Right atrium auricular region (tissue), 2 donors: ENCODE data around the gene NKAIN4. TPM values are rescaled to one million over a fixed set of nuclear protein-coding genes. Genes with fewer than 3 reads are reported as not detected.

Experiments used
- DNase-seq: peaks from one replicate; pipeline ENCODE4 v3.0.0-alpha.2; 2019; ENCODE audit warnings: low spot score
- H3K27ac ChIP-seq, 2 donors: fragments of 200-600 bp; sonication (generic); 1 replicate in 1 of 2; 2 replicates in 1 of 2; pipeline ENCODE4 v1.5.1; 2016 to 2019
- H3K27me3 ChIP-seq, 2 donors: fragments of 200-600 bp; sonication (generic); one replicate each; pipeline versions ENCODE4 v1.5.1 to v1.6.0; 2017 to 2019
- H3K36me3 ChIP-seq: fragments of 200-600 bp; sonication (generic); one replicate; pipeline ENCODE4 v1.5.1; 2016
- H3K4me1 ChIP-seq, 2 donors: fragments of 200-600 bp; sonication (generic); one replicate each; pipeline versions ENCODE4 v1.5.1 to v1.6.0; 2017 to 2019
- H3K4me3 ChIP-seq, 2 donors: fragments of 200-600 bp; sonication (generic); 1 replicate in 1 of 2; 2 replicates in 1 of 2; pipeline ENCODE4 v1.5.1; 2017 to 2019; ENCODE audit warnings: mild to moderate bottlenecking in 1 of 2, moderate library complexity in 1 of 2
- H3K9me3 ChIP-seq, 2 donors: fragments of 200-600 bp; sonication (generic); one replicate each; pipeline ENCODE4 v1.5.1; 2019
- CTCF ChIP-seq, 2 donors: fragments of 200-600 bp; sonication (generic); IDR thresholded peaks; one replicate each; pipeline ENCODE4 v1.5.1; 2019; ENCODE audit warnings: antibody characterized with exemption in 2 of 2
- total RNA-seq, 2 donors: library from RNA; depleted of rRNA; stranded (reverse); fragments of >200 nt; gene quantifications; one replicate each; pipeline ENCODE4 v1.1.0, GENCODE V29; 2016

NKAIN4 gene
- total RNA-seq, 2 donors from 2014 or later, result not detected

DNA sequence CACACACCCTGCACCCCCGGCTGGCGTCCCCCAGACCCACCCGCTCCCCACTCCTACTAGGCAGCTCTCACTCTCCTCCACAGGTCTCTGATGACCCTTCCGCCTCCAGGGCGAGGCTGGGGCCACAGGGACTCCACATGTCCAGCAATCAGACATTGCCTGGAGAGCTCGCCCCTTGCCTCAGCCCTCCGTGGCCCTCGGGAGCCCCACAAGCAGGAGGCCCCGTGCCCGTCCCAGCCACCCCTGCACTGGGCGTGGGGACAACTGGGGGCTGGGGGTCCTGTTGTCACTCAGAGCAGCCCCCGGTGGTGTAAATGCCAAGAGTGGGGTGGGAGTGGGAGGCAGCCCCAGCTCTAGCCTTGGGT is 40.3 kb upstream of the NKAIN4 start:
- TF ChIP-seq CTCF (IDR thresholded peaks at IDR 0.05), result no peak
- DNase-seq, result no peak

GRCh38 chr20:63293871-63294535 is 39.7 kb upstream of the NKAIN4 start:
- peaks cover 4 to 26% of the 10 kb centered on the region in 2 donors for H3K27me3 ChIP-seq
- no peak for TF ChIP-seq CTCF (IDR thresholded peaks at IDR 0.05)
- DNase-seq, result no peak

More for the DNA sequence above, 40.3 kb upstream of the NKAIN4 start:
- peaks cover 0 to 13% of the 10 kb centered on the region in 2 donors for H3K4me1 ChIP-seq
- H3K27me3 ChIP-seq, result peaks cover 4 to 26% of the 10 kb centered on the region in 2 donors
- H3K27ac ChIP-seq, result no peak overlapping the region
- no peak overlapping the region for H3K4me3 ChIP-seq
- no peaks in the 10 kb centered on the region for H3K9me3 ChIP-seq
- no peaks in the 10 kb centered on the region for H3K36me3 ChIP-seq

DNA sequence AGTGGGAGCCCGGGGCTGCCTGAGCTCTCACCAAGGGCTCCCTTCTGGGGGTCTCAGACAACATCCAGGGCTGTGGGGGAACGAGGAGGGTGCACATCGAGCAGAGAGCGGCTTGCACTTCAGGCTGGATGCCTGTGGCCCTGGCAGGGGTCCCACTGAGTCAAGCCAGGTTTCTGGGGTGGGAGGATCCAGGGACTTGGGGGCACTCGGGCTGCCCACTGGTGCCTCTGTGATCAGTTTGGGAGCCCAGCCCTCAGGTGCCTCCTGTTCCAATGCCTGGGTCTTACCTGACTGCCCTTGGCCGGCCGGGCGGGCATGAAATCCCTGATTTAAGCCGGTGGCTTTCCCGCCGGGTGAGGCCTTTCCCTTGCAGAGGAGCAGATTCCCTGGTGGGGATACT is 39.2 kb upstream of the NKAIN4 start:
- H3K27me3 ChIP-seq, result peaks cover 4 to 26% of the 10 kb centered on the region in 2 donors
- TF ChIP-seq CTCF (IDR thresholded peaks at IDR 0.05), result no peak
- H3K9me3 ChIP-seq, result no peaks in the 10 kb centered on the region
- no peak overlapping the region for H3K4me3 ChIP-seq
- no peak for DNase-seq
- peaks cover 0 to 13% of the 10 kb centered on the region in 2 donors for H3K4me1 ChIP-seq
- H3K27ac ChIP-seq, result no peak overlapping the region
- H3K36me3 ChIP-seq, result peaks cover 9% of the 10 kb centered on the region

More at GRCh38 chr20:63293871-63294535, 39.7 kb upstream of the NKAIN4 start:
- no peak overlapping the region for H3K27ac ChIP-seq
- H3K4me3 ChIP-seq, result no peak overlapping the region
- H3K4me1 ChIP-seq, result peaks cover 0 to 13% of the 10 kb centered on the region in 2 donors
- no peaks in the 10 kb centered on the region for H3K9me3 ChIP-seq
- peaks cover 3% of the 10 kb centered on the region for H3K36me3 ChIP-seq

- Histone ChIP-seq H3K27ac (no peak within 1 kb of the TSS), H3K4me3 (no peak within 1 kb of the TSS), H3K27me3 (peaks cover 4 to 21% of the 10 kb centered on the region in 2 donors), H3K36me3 (peaks cover 14% of the 10 kb centered on the region), H3K9me3 (no peaks in the 10 kb centered on the region), H3K4me1 (peaks cover 0 to 13% of the 10 kb centered on the region in 2 donors)
- TF ChIP-seq CTCF (IDR thresholded peaks at IDR 0.05), result no peak
- no peak for DNase-seq
Observed at GRCh38 chr20:63292904-63293303, 38.6 kb upstream of the NKAIN4 start, which contains the start of gene COL20A1. COL20A1 (plus strand) TSS chr20:63293186; CDS start chr20:63295108, 1,922 bp downstream.

DNA sequence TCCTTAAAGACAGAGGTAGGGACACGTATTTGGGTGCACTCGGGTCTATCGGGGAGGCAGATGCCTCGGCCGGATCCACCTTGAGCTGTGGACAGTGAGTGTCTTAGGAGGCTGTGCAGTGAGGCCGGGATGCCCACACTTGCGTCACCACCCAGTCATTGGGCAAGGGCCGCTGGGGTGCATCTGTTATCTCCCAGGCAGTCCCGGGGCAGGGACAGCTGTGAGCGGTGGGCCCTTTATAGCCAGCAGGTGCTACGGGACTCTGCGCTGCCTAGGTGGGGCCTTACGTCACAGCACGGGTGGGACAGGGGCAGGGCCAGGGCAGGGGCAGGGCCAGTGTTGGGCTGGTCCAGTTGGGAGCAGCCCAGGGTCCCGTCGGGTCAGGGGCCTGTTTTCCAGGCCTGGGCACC is 38.0 kb upstream of the NKAIN4 start:
- peaks cover 0 to 13% of the 10 kb centered on the region in 2 donors for H3K4me1 ChIP-seq
- no peak overlapping the region for H3K27ac ChIP-seq
- H3K36me3 ChIP-seq, result peaks cover 16% of the 10 kb centered on the region
- H3K4me3 ChIP-seq, result no peak overlapping the region
- H3K9me3 ChIP-seq, result no peaks in the 10 kb centered on the region
- H3K27me3 ChIP-seq, result peaks cover 1 to 16% of the 10 kb centered on the region in 2 donors
- TF ChIP-seq CTCF (IDR thresholded peaks at IDR 0.05), result no peak
- no peak for DNase-seq
